ENCODE results near the gene USP48.

GRCh38 chr1:21763236-21763635 is 19.7 kb downstream of the USP48 start:
- TF ChIP-seq CTCF (IDR thresholded peaks at IDR 0.05) (no peak), POLR2A (IDR thresholded peaks at IDR 0.05) (no peak), POLR2AphosphoS5 (IDR thresholded peaks at IDR 0.05) (no peak)
